Measurements from ENCODE around the gene DAP.
"Not testable (repeated sequence)": the region's sequence is repeated elsewhere in the genome, so short reads cannot be mapped to it uniquely, and the experiment has no call there.

The DAP gene, protein sequence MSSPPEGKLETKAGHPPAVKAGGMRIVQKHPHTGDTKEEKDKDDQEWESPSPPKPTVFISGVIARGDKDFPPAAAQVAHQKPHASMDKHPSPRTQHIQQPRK

DNA sequence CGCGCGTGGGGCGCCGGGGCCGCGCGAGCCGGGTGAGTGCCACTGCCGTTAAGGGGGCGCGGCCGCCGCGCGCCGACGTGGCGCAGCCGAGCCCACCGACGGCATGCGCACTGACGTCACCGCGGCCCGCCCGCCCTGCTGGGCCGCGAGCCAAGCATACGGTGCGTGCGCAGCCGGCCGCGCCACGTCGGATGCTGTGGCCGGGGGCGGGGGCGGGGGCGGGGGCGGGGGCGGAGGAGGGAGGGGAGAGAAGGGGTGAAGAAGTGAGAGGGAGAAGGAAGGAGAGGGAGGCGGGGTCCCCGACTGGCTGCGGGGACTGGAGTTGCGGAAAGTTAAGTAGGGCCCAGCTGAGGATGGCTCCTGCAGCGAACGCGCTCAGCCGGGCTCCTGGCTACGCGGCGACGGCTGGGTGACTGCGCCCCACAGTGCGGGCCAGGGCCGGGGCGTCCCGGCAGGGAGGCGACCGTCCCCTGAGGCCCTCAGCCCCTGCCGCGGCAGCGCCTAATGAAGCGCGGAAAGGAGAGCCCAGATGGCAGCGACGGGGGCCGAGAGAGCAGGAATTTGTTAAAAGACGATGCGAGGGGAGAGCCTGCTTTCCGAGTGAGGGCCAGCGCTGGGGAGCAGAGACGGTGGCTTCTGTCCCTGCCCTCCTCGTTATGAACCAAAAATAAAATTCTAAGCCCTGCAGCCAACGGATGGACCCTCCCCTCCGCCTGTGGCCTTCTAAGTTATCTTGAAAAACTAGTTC lies at the start of gene DAP:
TSS of gene DAP (minus strand) at position 50 of the 748 bp plus-strand sequence. CDS start 166 bp downstream, outside the sequence.
- DNase-seq (ENCODE audit: low read depth, low spot score): peak; percentile 86

DNA sequence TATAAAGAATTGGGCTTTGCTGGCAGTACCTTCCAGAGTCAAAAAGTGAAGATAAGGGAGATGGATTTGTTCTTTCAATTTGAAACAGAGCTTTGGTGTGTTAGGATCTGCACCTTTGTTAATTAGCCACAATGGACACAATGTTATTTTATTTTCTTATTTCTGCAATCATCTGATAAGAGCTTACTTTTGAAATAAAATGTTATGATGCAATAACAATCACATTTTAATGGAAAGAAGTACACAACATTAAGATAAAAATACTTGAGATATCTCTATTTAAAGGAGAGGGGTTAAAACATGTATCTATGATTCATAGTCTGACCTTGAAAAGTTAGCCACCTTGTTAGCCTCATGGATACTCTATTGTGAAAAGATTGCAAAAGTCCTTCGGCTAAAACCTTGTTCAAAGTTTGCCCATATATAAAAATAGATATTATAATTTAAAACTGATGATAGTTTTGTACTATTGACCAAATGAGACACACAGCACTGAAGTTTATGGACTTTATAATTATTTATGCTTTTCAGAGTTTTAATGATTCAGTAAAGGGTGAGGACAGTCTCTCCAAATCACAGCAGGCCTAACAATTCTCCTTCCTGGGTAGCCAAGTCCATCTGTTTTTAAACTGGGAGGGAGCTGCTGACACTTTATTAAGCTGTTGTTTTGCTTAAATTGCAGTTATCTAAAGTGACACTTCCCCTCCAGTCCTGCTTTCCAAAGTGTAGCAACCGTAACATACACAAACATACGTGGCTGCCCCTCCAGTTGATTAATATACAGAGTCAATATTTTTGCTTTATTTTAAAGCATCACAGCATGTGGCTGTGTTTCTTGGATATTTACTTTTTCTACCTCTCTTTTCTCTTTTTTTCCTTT lies 47.6 kb upstream of the DAP start:
- DNase-seq (ENCODE audit: low read depth, low spot score): no peak

DNA sequence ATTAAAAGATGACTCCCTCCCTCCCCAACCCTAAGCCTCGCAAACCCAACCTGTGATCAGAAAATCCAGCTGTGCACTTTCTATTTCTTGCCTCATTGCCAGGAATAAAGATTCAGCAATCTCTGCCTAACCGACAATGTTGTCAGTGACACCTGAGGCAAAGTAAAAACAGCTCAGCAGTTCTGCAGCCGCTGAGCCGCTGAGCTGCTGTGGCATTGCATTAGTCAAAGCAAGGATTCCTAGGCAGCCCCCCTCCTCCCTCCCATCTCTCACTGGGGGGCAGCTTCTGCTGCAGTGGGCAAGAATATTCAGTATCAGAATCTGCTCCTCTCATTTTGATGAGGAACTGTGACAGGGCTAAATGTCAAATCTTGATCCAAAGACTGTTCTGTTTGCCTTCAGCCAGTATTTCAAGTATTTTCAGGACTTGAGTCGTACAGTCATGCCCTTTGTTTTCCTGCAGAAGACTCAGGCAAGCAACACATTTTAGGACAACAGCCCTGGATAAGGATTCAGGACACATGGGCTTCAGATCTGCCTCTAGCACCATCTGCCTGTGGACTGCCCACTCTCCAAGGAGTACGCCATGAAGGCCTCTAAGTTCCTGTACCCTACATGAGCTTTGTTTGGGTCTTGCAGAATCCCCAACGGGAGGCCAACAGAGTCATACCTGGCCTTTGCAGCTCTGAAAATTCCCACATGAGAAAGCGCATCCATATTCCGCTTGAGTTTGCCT lies 41.1 kb upstream of the DAP start:
- DNase-seq (ENCODE audit: low read depth, low spot score): peak; percentile 37

DNA sequence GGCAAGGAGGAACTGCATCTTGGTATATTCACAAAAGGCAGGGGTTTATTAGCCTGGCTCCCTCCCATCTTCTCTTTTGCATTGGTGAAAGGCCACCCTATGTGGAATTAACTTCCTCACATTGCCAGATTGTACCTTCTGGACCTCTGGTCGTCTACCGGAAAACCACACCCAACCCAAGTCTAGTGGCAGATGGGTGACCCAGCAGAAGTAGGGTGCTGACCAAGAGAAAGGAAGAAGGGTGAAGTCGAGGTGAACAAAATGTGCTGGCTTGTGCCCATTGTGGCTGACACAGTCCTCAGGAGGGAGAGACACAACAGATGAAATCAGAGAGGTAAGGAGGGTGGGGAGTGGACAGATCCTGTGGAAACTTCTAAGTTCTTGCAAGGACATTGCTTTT lies 39.8 kb upstream of the DAP start:
- DNase-seq (ENCODE audit: low read depth, low spot score): no peak

DNA sequence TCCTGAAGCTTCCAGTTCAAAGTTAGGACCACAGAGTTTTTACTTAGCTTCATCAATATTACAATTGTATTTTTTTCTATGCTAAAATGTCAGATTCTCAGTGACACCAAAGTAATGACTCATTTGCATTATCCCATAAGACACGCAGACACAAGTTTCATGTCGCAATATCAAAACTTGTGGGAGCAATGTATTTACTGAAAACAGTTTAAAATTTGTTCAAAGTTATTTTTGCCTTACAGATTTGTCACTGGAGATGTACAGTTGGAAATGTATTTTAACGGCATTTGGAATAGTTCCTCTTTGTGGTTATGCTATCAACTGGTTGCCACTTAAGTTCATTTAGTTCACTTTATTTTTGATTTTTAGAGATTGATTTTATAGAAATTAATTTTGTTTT lies 36.2 kb upstream of the DAP start:
- no peak for DNase-seq (ENCODE audit: low read depth, low spot score)

DNA sequence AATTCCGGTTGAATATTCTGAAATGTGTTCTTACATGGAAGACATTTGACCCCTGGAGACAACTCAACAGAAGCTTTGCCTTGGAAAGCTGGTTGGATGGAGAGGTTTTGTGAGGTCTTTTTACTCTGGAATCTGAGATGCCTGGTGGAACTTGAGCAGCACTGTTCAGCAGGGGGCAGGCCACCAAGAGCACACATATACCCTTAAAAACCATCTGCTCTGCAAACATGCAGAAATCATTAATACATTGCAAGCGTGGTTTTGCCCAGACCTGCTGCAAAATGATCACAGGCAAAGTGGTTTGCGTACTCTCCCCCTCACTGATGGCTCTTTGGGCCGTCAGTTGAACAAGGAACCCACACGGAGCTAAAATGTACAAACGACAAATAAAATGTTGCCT lies 32.8 kb upstream of the DAP start:
- DNase-seq (ENCODE audit: low read depth, low spot score): no peak

DNA sequence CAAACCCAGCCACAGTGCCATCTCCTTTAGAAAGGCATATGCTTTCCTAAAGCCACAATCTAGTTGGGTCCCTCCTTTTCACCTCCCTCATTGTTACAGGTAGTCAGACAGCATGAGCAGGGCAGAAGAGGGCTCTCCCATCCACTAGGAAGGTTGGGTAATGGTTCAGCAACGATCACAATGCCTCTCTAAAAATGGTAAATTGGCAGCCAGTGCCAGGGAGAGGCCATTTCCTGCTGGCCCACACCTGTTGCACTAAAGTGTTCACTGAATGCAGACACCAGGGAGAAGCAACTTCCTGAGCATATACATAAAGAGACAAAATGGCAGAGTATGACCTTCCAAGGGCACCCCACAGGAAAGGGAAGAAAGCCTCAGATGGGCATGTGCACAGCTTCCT lies 31.3 kb upstream of the DAP start:
- no peak for DNase-seq (ENCODE audit: low read depth, low spot score)

DNA sequence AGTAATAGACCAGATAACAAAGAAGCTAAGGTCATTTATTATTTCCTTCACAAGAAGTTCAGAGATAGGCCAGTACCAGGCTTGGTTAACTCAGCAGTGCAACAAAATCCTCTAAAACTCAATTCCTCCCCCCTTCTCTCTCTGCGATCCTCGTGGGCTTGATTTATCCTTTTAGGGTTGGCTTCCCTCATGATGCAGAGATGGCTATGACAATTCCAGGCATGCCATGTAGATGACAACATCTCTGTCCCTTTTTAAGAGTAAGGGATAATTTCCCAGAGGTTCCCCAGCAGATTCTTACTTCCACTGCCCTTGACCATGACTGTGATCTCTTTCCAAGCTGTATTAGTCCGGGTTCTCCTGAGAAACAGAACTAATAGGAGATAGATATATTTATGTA lies 28.7 kb upstream of the DAP start:
- DNase-seq (ENCODE audit: low read depth, low spot score): no peak

DNA sequence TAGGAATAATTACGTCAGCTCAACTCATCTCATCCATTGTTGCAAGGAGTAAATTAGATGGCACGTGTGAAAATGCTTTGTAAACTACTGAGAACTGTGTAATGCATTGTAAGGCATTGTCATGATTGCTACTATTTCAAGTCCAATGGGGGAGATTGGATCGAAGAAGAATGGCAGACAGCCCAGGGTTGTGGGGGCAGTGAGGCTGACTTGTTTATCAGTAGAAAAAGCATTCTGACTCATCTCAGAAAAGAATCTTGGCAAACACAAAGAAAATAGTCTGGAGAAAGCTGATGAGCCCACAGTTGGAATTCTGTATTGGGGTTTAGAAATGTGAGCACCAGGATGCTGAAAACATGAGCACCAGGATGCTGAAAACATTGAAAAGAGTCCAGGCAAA lies 28.0 kb upstream of the DAP start:
- DNase-seq (ENCODE audit: low read depth, low spot score): no peak

DNA sequence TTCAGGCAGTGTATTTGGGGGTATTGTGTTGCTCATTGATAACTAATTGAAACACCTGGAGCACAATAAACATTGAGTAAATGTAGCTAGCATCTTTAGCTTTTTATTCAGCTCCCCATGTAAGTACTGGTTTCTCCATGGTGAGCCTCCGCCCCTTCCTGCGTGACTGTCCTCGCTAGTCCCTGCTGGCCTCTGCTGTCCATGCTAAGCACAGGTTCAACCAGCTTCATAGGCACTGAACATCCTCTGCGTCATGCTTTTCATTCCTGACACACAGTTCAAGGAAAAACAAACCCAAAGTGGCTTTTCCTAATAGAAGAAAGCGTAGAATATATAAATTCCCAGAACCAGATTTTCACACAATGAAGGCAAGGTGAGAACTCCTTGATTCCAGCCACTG lies 27.3 kb upstream of the DAP start:
- DNase-seq (ENCODE audit: low read depth, low spot score): no peak

DNA sequence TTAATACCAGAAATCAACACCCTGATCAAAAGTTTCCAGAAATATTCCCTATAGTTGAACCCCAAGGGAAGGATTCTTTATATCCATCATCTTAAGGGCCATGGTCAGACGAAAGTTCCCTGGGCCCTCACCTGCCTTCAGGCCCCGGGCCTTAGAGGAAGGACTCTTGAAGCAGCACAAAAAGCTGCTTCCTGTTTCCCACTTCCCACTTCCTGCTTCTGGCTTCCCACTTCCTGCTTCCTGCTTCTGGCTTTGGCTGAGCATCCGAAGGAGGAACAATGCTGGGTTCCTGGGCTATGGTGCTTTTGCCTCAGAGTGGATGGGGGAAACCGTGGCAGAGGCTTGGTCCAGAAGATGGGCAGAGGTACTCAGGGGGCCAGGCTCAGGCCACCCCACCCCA lies 25.8 kb upstream of the DAP start:
- no peak for DNase-seq (ENCODE audit: low read depth, low spot score)

DNA sequence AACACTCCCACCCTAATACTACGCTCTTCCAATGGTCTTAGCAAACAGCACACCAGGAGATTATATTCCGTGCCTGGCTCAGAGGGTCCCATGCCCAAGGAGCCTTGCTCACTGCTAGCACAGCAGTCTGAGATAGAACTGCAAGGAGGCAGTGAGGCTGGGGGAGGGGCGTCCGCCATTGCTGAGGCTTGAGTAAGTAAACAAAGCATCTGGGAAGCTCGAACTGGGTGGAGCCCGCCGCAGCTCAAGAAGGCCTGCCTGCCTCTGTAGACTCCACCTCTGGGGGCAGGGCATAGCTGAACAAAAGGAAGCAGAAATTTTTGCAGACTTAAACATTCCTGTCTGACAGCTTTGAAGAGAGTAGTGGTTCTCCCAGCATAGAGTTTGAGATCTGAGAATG lies 19.2 kb upstream of the DAP start:
- not testable (repeated sequence) for DNase-seq (ENCODE audit: low read depth, low spot score)

DNA sequence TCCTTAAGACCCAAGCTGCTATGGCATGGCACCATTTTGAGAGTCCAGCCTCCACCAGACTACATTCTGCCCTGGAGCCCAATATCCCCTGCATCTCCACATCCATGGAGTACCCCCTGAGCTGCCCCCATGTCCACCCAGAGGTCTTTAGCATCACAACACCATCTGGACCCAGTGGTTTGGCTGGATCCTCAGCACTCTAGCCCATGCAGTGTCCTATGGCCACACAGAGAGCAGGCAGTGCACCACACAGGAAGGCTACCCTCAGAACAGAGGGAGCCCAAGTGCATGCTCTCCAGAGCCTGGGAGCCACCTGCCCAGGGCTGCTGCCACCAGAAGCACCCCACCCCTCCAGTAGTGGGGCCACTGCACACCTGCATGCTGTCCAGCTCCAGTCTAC lies 18.6 kb upstream of the DAP start:
- no peak for DNase-seq (ENCODE audit: low read depth, low spot score)

DNA sequence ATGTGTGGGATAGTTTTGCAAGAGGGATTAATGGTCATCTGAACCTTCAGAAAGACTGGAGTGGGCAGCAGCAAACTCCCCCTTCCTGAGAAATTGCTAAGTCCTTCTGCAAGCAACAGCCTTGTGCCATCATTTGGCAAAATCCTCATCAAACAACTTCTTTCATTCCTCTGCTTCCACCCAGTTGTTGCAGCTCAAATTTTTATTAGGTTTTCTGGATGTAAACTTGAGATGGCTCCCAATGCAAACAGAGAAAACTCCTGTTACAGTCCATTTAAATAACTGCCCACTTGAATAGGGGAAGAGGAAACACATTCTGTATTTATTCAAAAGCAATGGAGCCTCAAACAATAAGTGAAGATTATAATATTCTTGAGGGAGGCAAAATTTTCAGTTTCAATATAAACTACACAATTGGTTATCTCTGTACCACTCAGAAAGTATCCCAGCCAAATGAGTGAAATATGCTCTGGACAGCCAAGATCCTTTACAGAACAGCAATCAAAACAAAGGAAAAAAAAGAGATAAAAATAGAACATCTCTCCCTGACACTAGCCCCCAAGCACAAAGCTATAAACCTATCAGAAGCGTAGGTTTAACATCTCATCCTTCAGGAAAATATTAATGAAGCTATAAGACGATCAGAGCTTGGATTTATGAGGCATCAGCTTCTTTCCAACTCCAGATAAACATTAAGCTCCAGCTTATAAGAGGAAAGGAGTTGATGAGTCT lies 17.3 kb upstream of the DAP start:
- no peak for DNase-seq (ENCODE audit: low read depth, low spot score)

DNA sequence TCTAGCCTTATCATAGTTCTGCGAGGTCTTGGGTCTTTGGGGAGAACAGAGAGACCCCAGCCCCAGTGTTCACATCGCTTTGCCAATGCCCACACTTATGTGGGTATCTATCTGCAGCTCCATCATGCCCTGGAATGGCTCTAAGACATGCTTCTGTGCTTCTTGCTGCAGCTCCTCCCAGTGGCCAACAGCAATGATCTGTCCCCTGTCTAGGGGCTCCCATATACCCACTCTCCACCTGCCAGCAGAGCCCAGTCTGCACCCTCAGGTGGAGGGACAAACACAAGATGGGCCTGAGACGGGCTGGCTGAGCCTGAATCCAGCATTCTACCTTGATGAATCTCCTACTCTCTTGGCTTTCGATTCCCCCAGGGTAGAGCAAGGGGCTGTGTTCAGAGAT lies 14.6 kb upstream of the DAP start:
- DNase-seq (ENCODE audit: low read depth, low spot score): no peak

DNA sequence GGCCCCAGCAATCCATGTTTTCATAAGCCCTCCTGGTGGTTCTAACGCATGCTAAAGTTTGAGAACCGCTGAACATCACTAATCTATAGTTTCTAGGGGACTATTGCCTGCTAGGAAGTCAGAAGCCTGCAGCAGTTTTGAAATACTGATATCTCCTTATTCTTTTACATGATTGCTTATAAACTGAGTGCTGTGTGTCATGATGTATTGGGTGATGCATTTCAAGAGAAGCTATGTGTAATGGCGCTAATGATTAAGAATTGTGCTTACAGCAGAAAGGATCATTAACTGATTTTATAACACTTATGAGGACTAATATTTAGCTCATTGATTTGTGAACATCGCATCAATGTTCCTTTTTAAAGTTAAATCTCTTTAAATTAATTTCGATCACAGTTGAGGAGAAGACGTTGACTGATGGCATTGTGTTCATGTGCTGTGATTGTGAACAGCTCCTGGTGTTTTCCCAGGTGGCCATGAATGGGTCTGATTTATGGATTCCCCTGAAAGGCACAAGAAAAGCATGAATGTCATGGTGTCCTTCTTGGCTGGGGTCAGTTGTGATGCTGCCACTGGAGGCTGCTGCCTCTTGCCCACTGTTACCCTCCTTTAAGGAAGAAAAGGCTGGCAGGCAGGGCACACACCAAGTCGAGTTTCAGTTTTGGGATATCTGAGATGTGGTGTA lies 12.0 kb upstream of the DAP start:
- no peak for DNase-seq (ENCODE audit: low read depth, low spot score)

DNA sequence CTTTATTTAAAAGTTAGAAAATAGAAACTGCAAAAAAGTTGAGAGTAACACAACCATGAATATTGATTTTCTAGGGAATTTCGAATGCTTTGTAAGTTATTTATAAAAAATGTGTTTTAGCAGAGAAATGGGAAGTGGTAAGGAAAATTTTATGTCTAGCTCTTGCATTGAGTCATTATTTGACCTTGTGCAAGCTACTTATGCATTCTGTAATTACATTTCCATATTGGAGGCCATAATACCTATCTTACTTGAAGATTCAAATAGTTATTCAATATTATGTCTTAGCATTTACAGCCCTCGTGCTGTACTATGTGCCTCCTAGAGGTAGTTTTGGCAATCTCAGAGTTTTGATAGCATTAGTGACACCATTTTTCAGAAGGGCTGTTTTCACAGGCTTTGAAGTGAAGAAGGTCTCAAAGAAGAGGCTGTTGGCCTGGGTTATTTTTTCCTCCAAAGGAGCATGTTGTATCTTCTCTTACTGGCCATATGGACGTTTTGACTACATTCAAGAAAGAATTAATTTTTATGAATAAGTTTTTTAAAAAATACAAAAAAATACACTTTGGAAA lies 7.4 kb upstream of the DAP start:
- DNase-seq (ENCODE audit: low read depth, low spot score): no peak

DNA sequence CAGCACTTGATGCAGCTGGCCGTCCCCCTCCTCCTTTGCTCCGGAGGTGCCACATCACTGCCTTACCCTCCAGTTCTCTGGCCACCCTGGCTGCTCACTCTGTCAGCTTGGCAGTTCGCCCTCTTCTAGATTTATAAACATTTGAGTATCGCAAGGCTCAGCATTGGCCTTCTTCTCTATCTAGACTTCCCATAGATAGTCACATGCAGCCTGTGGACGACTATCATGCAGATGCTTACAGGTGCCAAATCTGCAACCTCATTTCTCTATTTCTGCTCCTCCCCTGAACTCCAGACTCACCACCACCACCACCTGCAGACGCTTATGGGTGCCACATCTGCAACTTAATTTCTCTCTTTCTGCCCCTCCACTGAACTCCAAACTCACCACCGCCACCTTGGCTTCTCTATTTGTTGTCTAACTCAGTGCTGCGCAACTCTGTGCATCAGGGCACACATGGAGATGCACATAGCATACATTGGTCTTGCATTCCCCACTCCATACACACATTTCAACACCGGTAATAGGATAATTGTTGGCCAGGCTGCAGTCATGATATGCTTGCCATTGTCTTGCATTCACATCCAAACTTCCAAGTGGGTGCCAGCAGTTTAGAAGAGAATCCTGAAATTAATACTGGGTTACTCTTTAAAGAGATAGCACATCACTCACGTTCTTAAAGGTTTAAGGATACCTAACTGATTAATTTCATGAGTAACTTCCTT lies 1.9 kb upstream of the DAP start:
- DNase-seq (ENCODE audit: low read depth, low spot score): no peak

DNA sequence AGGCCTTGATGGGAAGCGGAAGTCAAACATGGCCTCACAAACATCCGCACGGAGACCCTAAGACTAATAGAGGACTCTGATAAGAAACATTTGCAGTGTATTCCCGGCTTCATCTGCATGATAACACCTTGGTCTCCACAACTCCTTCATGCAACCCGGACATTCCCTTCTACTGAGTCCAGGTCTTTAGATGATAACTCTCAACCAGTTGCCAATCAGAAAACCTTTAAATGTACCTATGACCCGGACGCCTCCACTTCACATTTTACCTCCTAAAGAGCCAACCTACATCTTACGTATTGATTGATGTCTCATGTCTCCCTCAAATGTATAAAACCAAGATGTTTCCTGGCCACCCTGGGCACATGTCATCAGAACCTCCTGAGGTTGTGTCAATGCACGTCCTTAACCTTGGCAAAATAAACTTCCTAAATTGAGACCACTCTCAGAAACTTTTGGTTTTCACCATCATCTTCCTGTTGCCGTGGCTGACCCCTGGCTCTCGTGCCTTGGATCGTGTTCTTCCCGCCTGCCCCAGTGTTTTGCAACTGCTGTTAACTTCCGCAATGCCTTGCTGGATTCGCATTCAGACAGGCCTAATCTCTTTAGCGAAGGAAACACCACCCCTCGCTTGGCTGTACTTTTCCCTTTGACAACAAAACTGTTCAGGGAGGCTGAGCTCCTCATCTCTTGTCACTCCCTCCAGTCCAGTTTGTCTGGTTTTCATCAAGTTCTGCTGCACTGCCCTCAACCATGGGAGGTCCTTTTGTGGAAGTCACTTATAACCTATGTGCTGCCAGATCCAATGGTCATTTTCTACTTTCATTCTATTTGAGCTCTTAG lies 1.1 kb upstream of the DAP start:
- DNase-seq (ENCODE audit: low read depth, low spot score): peak; percentile 41
